ENCODE data around the gene YPEL1. TPM values are rescaled to one million over a fixed set of nuclear protein-coding genes. Genes with fewer than 3 reads are reported as not detected.

Gene YPEL1
- total RNA-seq, 1 experiment from 2014 or later: 3.6 TPM

DNA sequence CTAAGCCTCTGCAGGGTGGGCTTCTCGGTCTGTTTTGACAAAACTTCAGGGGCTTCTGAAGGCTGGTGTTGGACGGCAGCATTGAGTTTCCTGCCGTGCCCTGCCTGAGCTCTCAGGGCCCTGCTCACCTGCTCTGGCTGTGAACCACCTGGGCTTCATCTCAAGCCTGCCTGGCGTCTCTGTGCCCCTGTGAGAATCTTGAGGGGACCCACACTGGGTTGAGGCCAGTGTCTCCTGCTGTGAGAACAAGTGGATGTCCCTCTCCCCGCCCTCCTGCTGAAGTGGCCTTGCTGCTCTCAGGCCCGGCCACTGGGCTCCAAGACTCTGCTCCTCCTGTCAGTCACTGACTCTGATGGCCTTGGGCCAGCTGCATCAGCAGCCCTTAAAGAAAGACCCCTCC lies 39.5 kb downstream of the YPEL1 start:
- intact Hi-C loops (cut with micrococcal nuclease; ENCODE audit: unreplicated experiment): no loop called here
- no peaks in the 10 kb centered on the region for H3K9me3 ChIP-seq (ENCODE audit: low read depth, low read length, poor library complexity, severe bottlenecking)
- no peaks in the 10 kb centered on the region for H3K4me1 ChIP-seq (ENCODE audit: insufficient read depth, low read length, poor library complexity, severe bottlenecking)
- no peak overlapping the region for H3K27ac ChIP-seq (ENCODE audit: low read depth, low read length, poor library complexity, severe bottlenecking)
- no peak overlapping the region for H3K4me3 ChIP-seq (ENCODE audit: low read depth, low read length, poor library complexity, severe bottlenecking)
- POLR2A ChIA-PET (ENCODE audit: low non-redundant PET): no interaction called here
- no TSS peak for BruUV-seq (replicated peaks)
- TF ChIP-seq EZH2 (IDR thresholded peaks at IDR 0.05; ENCODE audit: borderline replicate concordance, low read depth, low read length, poor library complexity, severe bottlenecking): no peak
- TF ChIP-seq, protein P1, sequence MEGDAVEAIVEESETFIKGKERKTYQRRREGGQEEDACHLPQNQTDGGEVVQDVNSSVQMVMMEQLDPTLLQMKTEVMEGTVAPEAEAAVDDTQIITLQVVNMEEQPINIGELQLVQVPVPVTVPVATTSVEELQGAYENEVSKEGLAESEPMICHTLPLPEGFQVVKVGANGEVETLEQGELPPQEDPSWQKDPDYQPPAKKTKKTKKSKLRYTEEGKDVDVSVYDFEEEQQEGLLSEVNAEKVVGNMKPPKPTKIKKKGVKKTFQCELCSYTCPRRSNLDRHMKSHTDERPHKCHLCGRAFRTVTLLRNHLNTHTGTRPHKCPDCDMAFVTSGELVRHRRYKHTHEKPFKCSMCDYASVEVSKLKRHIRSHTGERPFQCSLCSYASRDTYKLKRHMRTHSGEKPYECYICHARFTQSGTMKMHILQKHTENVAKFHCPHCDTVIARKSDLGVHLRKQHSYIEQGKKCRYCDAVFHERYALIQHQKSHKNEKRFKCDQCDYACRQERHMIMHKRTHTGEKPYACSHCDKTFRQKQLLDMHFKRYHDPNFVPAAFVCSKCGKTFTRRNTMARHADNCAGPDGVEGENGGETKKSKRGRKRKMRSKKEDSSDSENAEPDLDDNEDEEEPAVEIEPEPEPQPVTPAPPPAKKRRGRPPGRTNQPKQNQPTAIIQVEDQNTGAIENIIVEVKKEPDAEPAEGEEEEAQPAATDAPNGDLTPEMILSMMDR (conservative IDR thresholded peaks at IDR 0.05; ENCODE audit: low read depth, low read length): no peak
- DNase-seq (ENCODE audit: low spot score): no peak
- H3K27me3 ChIP-seq (replicated peaks; ENCODE audit: insufficient read depth, low read depth, low read length, poor library complexity): no peaks in the 10 kb centered on the region
- CTCF ChIA-PET: no interaction called here
- H3K36me3 ChIP-seq (ENCODE audit: insufficient read depth, low read length, poor library complexity, severe bottlenecking): peaks cover 17% of the 10 kb centered on the region

GRCh38 chr22:21695430-21696085 lies 40.0 kb downstream of the YPEL1 start:
- Histone ChIP-seq H3K9me3 (ENCODE audit: low read depth, low read length, poor library complexity, severe bottlenecking) (no peaks in the 10 kb centered on the region), H3K36me3 (ENCODE audit: insufficient read depth, low read length, poor library complexity, severe bottlenecking) (peaks cover 17% of the 10 kb centered on the region), H3K27me3 (replicated peaks; ENCODE audit: insufficient read depth, low read depth, low read length, poor library complexity) (no peaks in the 10 kb centered on the region), H3K4me1 (ENCODE audit: insufficient read depth, low read length, poor library complexity, severe bottlenecking) (no peaks in the 10 kb centered on the region), H3K27ac (ENCODE audit: low read depth, low read length, poor library complexity, severe bottlenecking) (no peak overlapping the region), H3K4me3 (ENCODE audit: low read depth, low read length, poor library complexity, severe bottlenecking) (no peak overlapping the region)
- DNase-seq (ENCODE audit: low spot score): no peak
- ChIA-PET CTCF (no interaction called here), POLR2A (ENCODE audit: low non-redundant PET) (no interaction called here)
- TF ChIP-seq EZH2 (IDR thresholded peaks at IDR 0.05; ENCODE audit: borderline replicate concordance, low read depth, low read length, poor library complexity, severe bottlenecking): no peak
- TF ChIP-seq, protein P1 (conservative IDR thresholded peaks at IDR 0.05; ENCODE audit: low read depth, low read length): no peak
- intact Hi-C loops (cut with micrococcal nuclease; ENCODE audit: unreplicated experiment): no loop called here
- BruUV-seq (replicated peaks): no TSS peak

DNA sequence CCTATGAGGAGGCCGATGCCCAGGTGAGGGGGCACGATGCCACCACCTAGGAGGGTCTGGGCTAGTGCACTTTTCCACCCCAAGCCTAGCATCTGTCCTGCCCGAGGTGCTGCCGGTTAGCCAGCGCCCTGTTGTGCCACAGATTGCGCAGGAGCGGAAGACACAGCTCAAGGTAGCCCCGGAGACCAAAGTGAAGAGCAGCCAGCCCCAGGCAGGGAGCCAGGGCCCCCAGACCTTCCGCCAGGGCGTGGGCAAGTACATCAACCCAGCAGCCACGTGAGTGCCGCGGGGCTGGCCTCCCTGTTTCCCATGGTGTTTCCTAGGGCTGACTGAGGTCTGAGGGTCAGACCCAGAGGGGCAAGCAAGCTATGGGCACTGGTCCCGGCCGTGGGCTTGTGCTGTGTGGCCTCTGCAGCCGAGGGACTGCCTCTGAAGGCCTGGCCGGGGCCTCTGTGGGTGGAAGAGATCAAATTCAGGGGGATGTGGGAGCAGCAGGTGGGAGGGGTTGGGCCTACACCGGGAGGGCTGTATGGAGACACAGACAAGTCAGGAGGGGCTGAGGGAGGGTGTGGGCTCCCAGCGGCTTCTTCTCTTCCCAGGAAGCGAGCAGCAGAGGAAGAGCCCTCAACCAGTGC lies 40.7 kb downstream of the YPEL1 start:
- Histone ChIP-seq H3K36me3 (ENCODE audit: insufficient read depth, low read length, poor library complexity, severe bottlenecking) (peaks cover 17% of the 10 kb centered on the region), H3K4me3 (ENCODE audit: low read depth, low read length, poor library complexity, severe bottlenecking) (no peak overlapping the region), H3K4me1 (ENCODE audit: insufficient read depth, low read length, poor library complexity, severe bottlenecking) (no peaks in the 10 kb centered on the region), H3K27ac (ENCODE audit: low read depth, low read length, poor library complexity, severe bottlenecking) (no peak overlapping the region), H3K27me3 (replicated peaks; ENCODE audit: insufficient read depth, low read depth, low read length, poor library complexity) (no peaks in the 10 kb centered on the region), H3K9me3 (ENCODE audit: low read depth, low read length, poor library complexity, severe bottlenecking) (no peaks in the 10 kb centered on the region)
- DNase-seq (ENCODE audit: low spot score): no peak
- CTCF ChIA-PET: no interaction called here
- POLR2A ChIA-PET (ENCODE audit: low non-redundant PET): no interaction called here
- TF ChIP-seq, protein P1 (conservative IDR thresholded peaks at IDR 0.05; ENCODE audit: low read depth, low read length): no peak
- no peak for TF ChIP-seq EZH2 (IDR thresholded peaks at IDR 0.05; ENCODE audit: borderline replicate concordance, low read depth, low read length, poor library complexity, severe bottlenecking)
- intact Hi-C loops (cut with micrococcal nuclease; ENCODE audit: unreplicated experiment): no loop called here
- no TSS peak for BruUV-seq (replicated peaks)

Data from A673 (cell line).